ENCODE measurements around the gene GPR32.
"Not testable (repeated sequence)": the region's sequence is repeated elsewhere in the genome, so short reads cannot be mapped to it uniquely, and the experiment has no call there.

Gene GPR32

GRCh38 chr19:50777830-50778303 lies 7.6 kb downstream of the GPR32 start:
- no peaks in the 10 kb centered on the region for H3K36me3 ChIP-seq
- H3K27me3 ChIP-seq (ENCODE audit: insufficient read depth, low read depth, severe bottlenecking): peaks cover 51% of the 10 kb centered on the region
- TF ChIP-seq CTCF (IDR thresholded peaks at IDR 0.05; ENCODE audit: low read depth, low read length): no peak
- no peak for DNase-seq
- peaks cover 7% of the 10 kb centered on the region for H3K9me3 ChIP-seq (ENCODE audit: severe bottlenecking)
- no peak overlapping the region for H3K27ac ChIP-seq
- H3K4me3 ChIP-seq (ENCODE audit: low read depth, low read length): no peak overlapping the region

- no peak for TF ChIP-seq CTCF (IDR thresholded peaks at IDR 0.05; ENCODE audit: low read depth, low read length)
- H3K27me3 ChIP-seq (ENCODE audit: insufficient read depth, low read depth, severe bottlenecking): peaks cover 51% of the 10 kb centered on the region
- DNase-seq: no peak
Measured at GRCh38 chr19:50778906-50779430, 8.7 kb downstream of the GPR32 start.

GRCh38 chr19:50779504-50780457 lies 9.5 kb downstream of the GPR32 start:
- Histone ChIP-seq H3K27ac (no peak overlapping the region), H3K9me3 (ENCODE audit: severe bottlenecking) (peaks cover 7% of the 10 kb centered on the region), H3K4me3 (ENCODE audit: low read depth, low read length) (no peak overlapping the region), H3K27me3 (ENCODE audit: insufficient read depth, low read depth, severe bottlenecking) (peaks cover 51% of the 10 kb centered on the region), H3K36me3 (no peaks in the 10 kb centered on the region)
- DNase-seq: no peak
- no peak for TF ChIP-seq CTCF (IDR thresholded peaks at IDR 0.05; ENCODE audit: low read depth, low read length)

More at GRCh38 chr19:50778906-50779430, 8.7 kb downstream of the GPR32 start:
- no peaks in the 10 kb centered on the region for H3K36me3 ChIP-seq
- H3K9me3 ChIP-seq (ENCODE audit: severe bottlenecking): peaks cover 7% of the 10 kb centered on the region
- no peak overlapping the region for H3K27ac ChIP-seq
- H3K4me3 ChIP-seq (ENCODE audit: low read depth, low read length): no peak overlapping the region

GRCh38 chr19:50780753-50781435 lies 10.6 kb downstream of the GPR32 start:
- Histone ChIP-seq H3K4me3 (ENCODE audit: low read depth, low read length) (no peak overlapping the region), H3K9me3 (ENCODE audit: severe bottlenecking) (peaks cover 7% of the 10 kb centered on the region), H3K27me3 (ENCODE audit: insufficient read depth, low read depth, severe bottlenecking) (peaks cover 51% of the 10 kb centered on the region), H3K27ac (no peak overlapping the region), H3K36me3 (no peaks in the 10 kb centered on the region)
- DNase-seq: no peak
- no peak for TF ChIP-seq CTCF (IDR thresholded peaks at IDR 0.05; ENCODE audit: low read depth, low read length)

GRCh38 chr19:50783848-50784152 lies 13.5 kb downstream of the GPR32 start:
- H3K27me3 ChIP-seq (ENCODE audit: insufficient read depth, low read depth, severe bottlenecking): peaks cover 27% of the 10 kb centered on the region
- not testable (repeated sequence) for H3K36me3 ChIP-seq; H3K4me3 ChIP-seq (ENCODE audit: low read depth, low read length); DNase-seq; H3K9me3 ChIP-seq (ENCODE audit: severe bottlenecking); H3K27ac ChIP-seq

- no peaks in the 10 kb centered on the region for H3K9me3 ChIP-seq (ENCODE audit: severe bottlenecking)
- H3K27me3 ChIP-seq (ENCODE audit: insufficient read depth, low read depth, severe bottlenecking): peaks cover 18% of the 10 kb centered on the region
- H3K27ac ChIP-seq: no peak overlapping the region
- H3K36me3 ChIP-seq: no peaks in the 10 kb centered on the region
- no peak overlapping the region for H3K4me3 ChIP-seq (ENCODE audit: low read depth, low read length)
- TF ChIP-seq CTCF (IDR thresholded peaks at IDR 0.05; ENCODE audit: low read depth, low read length): no peak
- no peak for DNase-seq
Measured at GRCh38 chr19:50784710-50785109, 14.4 kb downstream of the GPR32 start.

Measured in WERI-Rb-1 (cell line).